SK-N-SH treated with all-trans-retinoic acid at 6 μM for 48 hours (cell line): ENCODE results near the gene HOXD8.

Experiments
- ATAC-seq: fragments of 200-7000 bp; cut with Tn5 transposase; 3 replicates; pipeline ENCODE4 v1.9.1; 2020; ENCODE audit warnings: mild to moderate bottlenecking, moderate library complexity
- CSRNP3 ChIP-seq: fragments of 250-450 bp; sonication (Bioruptor Pico); IDR thresholded peaks from 2 replicates; pipeline ENCODE4 v1.5.1; 2021; ENCODE audit warnings: mild to moderate bottlenecking, moderate library complexity
- ESRRG ChIP-seq: fragments of 250-450 bp; sonication (Bioruptor Pico); IDR thresholded peaks from 2 replicates; pipeline ENCODE4 v1.6.1; 2021; ENCODE audit warnings: mild to moderate bottlenecking
- GLIS3 ChIP-seq: fragments of 250-450 bp; sonication (Bioruptor Pico); IDR thresholded peaks from 2 replicates; pipeline ENCODE4 v1.5.0; 2020; ENCODE audit warnings: mild to moderate bottlenecking, moderate library complexity
- OSR1 ChIP-seq: fragments of 250-450 bp; sonication (Bioruptor Pico); IDR thresholded peaks from 2 replicates; pipeline ENCODE4 v1.8.0; 2022; ENCODE audit warnings: moderate library complexity, mild to moderate bottlenecking, inconsistent platforms
- PATZ1 ChIP-seq: fragments of 250-450 bp; sonication (Bioruptor Pico); IDR thresholded peaks from 2 replicates; pipeline ENCODE4 v1.8.0; 2020; ENCODE audit warnings: mild to moderate bottlenecking, moderate library complexity, borderline replicate concordance
- POU6F1 ChIP-seq: fragments of 250-450 bp; sonication (Bioruptor Pico); IDR thresholded peaks from 2 replicates; pipeline ENCODE4 v1.8.0; 2021; ENCODE audit warnings: low read depth, mild to moderate bottlenecking, moderate library complexity, borderline replicate concordance
- PPARA ChIP-seq: fragments of 250-450 bp; sonication (Bioruptor Pico); IDR thresholded peaks from 2 replicates; pipeline ENCODE4 v1.5.0; 2020; ENCODE audit warnings: mild to moderate bottlenecking, borderline replicate concordance
- RARB ChIP-seq: fragments of 250-450 bp; sonication (Bioruptor Pico); IDR thresholded peaks from 2 replicates; pipeline ENCODE4 v1.8.0; 2021; ENCODE audit warnings: mild to moderate bottlenecking, moderate library complexity
- SNAI2 ChIP-seq: fragments of 250-450 bp; sonication (Bioruptor Pico); IDR thresholded peaks from 2 replicates; pipeline ENCODE4 v1.5.0; 2020; ENCODE audit warnings: mild to moderate bottlenecking, moderate library complexity
- TCF4 ChIP-seq: fragments of 250-450 bp; sonication (Bioruptor Pico); IDR thresholded peaks from 2 replicates; pipeline ENCODE4 v1.8.0; 2021; ENCODE audit warnings: mild to moderate bottlenecking, moderate library complexity, borderline replicate concordance
- TOX ChIP-seq: fragments of 250-450 bp; sonication (Bioruptor Pico); IDR thresholded peaks from 2 replicates; pipeline ENCODE4 v1.8.0; 2021; ENCODE audit warnings: mild to moderate bottlenecking, moderate library complexity, borderline replicate concordance
- TSHZ2 ChIP-seq: fragments of 250-450 bp; sonication (Bioruptor Pico); IDR thresholded peaks from 2 replicates; pipeline ENCODE4 v1.5.0; 2020; ENCODE audit warnings: mild to moderate bottlenecking, moderate library complexity
- ZC3H10 ChIP-seq: fragments of 250-450 bp; sonication (Bioruptor Pico); IDR thresholded peaks from 2 replicates; pipeline ENCODE4 v1.5.1; 2021; ENCODE audit warnings: mild to moderate bottlenecking, moderate library complexity
- ZFP3 ChIP-seq: fragments of 250-450 bp; sonication (Bioruptor Pico); IDR thresholded peaks from 2 replicates; pipeline ENCODE4 v1.5.0; 2020; ENCODE audit warnings: mild to moderate bottlenecking, moderate library complexity
- ZNF565 ChIP-seq: fragments of 450-650 bp; formaldehyde crosslinking; conservative IDR thresholded peaks from 2 replicates; pipeline ENCODE4 v1.5.0; 2020; ENCODE audit warnings: low read depth, mild to moderate bottlenecking, moderate library complexity
- ZNF70 ChIP-seq: fragments of 450-650 bp; formaldehyde crosslinking; IDR thresholded peaks from 2 replicates; pipeline ENCODE4 v1.5.0; 2020; ENCODE audit warnings: mild to moderate bottlenecking, moderate library complexity

Gene HOXD8

GRCh38 chr2:176140513-176141317 is 11.2 kb downstream of the HOXD8 start:
- peak; percentile 81 for ATAC-seq
- no peak for TF ChIP-seq ZNF565
- TF ChIP-seq PPARA (CRISPR knock-in tag), result no peak
- no peak for TF ChIP-seq TOX (CRISPR knock-in tag)
- no peak for TF ChIP-seq GLIS3 (CRISPR knock-in tag)
- TF ChIP-seq TSHZ2, result no peak

- no peak for TF ChIP-seq PPARA (CRISPR knock-in tag)
- TF ChIP-seq ZC3H10, result no peak
- TF ChIP-seq CSRNP3 (CRISPR knock-in tag), result no peak
- no peak for TF ChIP-seq PATZ1 (CRISPR knock-in tag)
- TF ChIP-seq TSHZ2, result no peak
- no peak for TF ChIP-seq TCF4 (CRISPR knock-in tag)
- no peak for TF ChIP-seq ZNF70 (CRISPR knock-in tag)
- no peak for TF ChIP-seq ZFP3
- TF ChIP-seq POU6F1, result no peak
- no peak for ATAC-seq
These were observed 12.8 kb downstream of the HOXD8 start for GRCh38 chr2:176142281-176142680.

GRCh38 chr2:176145085-176145969 is 15.8 kb downstream of the HOXD8 start:
- no peak for ATAC-seq
- TF ChIP-seq ZNF565, result no peak
- TF ChIP-seq ZNF70 (CRISPR knock-in tag), result no peak
- TF ChIP-seq SNAI2 (CRISPR knock-in tag), result no peak
- no peak for TF ChIP-seq ZC3H10
- no peak for TF ChIP-seq TOX (CRISPR knock-in tag)
- no peak for TF ChIP-seq RARB (CRISPR knock-in tag)
- TF ChIP-seq TCF4 (CRISPR knock-in tag), result no peak
- TF ChIP-seq OSR1 (CRISPR knock-in tag), result no peak
- no peak for TF ChIP-seq ESRRG (CRISPR knock-in tag)
- no peak for TF ChIP-seq CSRNP3 (CRISPR knock-in tag)
- TF ChIP-seq TSHZ2, result no peak
- TF ChIP-seq POU6F1, result no peak
